Measurements from ENCODE around the gene ORMDL2.

Gene ORMDL2

GRCh38 chr12:55845785-55846496 lies 28.1 kb downstream of the ORMDL2 start:
- no peak overlapping the region for H4K8ac ChIP-seq (ENCODE audit: low read depth, low read length)
- H3K4me1 ChIP-seq (ENCODE audit: control insufficient read depth in 2 of 2, insufficient read depth in 1 of 2, low read depth in 1 of 2, low read length in 2 of 2) = peaks cover 22 to 25% of the 10 kb centered on the region in 2 donors
- no peak for DNase-seq (ENCODE audit: low spot score)
- H2BK5ac ChIP-seq (ENCODE audit: low read length) = no peak overlapping the region
- no peak overlapping the region for H2BK15ac ChIP-seq (ENCODE audit: low read length)
- H2AK5ac ChIP-seq (ENCODE audit: low read depth, low read length) = peak overlapping the region; percentile 23
- no peak overlapping the region for H4K91ac ChIP-seq (ENCODE audit: low read depth, low read length, poor library complexity)
- no peak overlapping the region for H3K27ac ChIP-seq (replicated peaks; ENCODE audit: low read length)
- H2AFZ ChIP-seq (ENCODE audit: low read length) = no peak overlapping the region
- no peak overlapping the region for H3K4me2 ChIP-seq (ENCODE audit: insufficient read depth, low read length, poor library complexity, severe bottlenecking)
- no peak overlapping the region for H2BK12ac ChIP-seq (ENCODE audit: low read length)
- no peak overlapping the region for H2BK120ac ChIP-seq (ENCODE audit: low read depth, low read length)
- H3K27me3 ChIP-seq (ENCODE audit: control insufficient read depth in 3 of 3, insufficient read depth in 3 of 3, low read depth in 1 of 3, low read length in 3 of 3) = peaks cover 0 to 11% (median 0%) of the 10 kb centered on the region in 3 experiments
- no peak overlapping the region for H3K4me3 ChIP-seq (ENCODE audit: low read length in 2 of 2)
- no CpG with 5 or more reads among the region's 7 CpGs for WGBS, 2 donors (ENCODE audit: extremely low coverage in 2 of 2, insufficient read length in 2 of 2, insufficient replicate concordance in 1 of 2)
- H3K9ac ChIP-seq (ENCODE audit: low read depth, low read length, poor library complexity) = no peak overlapping the region
- no peak overlapping the region for H3K23ac ChIP-seq (ENCODE audit: low read depth, low read length, poor library complexity)
- H3K4ac ChIP-seq (ENCODE audit: low read length) = no peak overlapping the region
- H3K14ac ChIP-seq (ENCODE audit: low read length) = no peak overlapping the region
- peaks cover 0 to 1% of the 10 kb centered on the region in 2 donors for H3K9me3 ChIP-seq (replicated peaks in 1 of 2; ENCODE audit: control insufficient read depth in 2 of 2, insufficient read depth in 1 of 2, low read depth in 1 of 2, low read length in 2 of 2)
- no peaks in the 10 kb centered on the region for H3K36me3 ChIP-seq (replicated peaks in 1 of 2; ENCODE audit: control insufficient read depth in 2 of 2, insufficient read depth in 2 of 2, low read length in 2 of 2)
- no peak overlapping the region for H3K18ac ChIP-seq (ENCODE audit: low read length)
- H3K79me1 ChIP-seq (ENCODE audit: low read depth, low read length) = no peaks in the 10 kb centered on the region

GRCh38 chr12:55847033-55847432 lies 29.2 kb downstream of the ORMDL2 start:
- DNase-seq (ENCODE audit: low spot score) = no peak
- Histone ChIP-seq H3K9me3 (replicated peaks in 1 of 2; ENCODE audit: control insufficient read depth in 2 of 2, insufficient read depth in 1 of 2, low read depth in 1 of 2, low read length in 2 of 2) (no peaks in the 10 kb centered on the region), H2BK120ac (ENCODE audit: low read depth, low read length) (no peak overlapping the region), H3K79me1 (ENCODE audit: low read depth, low read length) (no peaks in the 10 kb centered on the region), H2BK5ac (ENCODE audit: low read length) (no peak overlapping the region), H3K27me3 (ENCODE audit: control insufficient read depth in 3 of 3, insufficient read depth in 3 of 3, low read depth in 1 of 3, low read length in 3 of 3) (peaks cover 0 to 5% (median 0%) of the 10 kb centered on the region in 3 experiments), H2AK5ac (ENCODE audit: low read depth, low read length) (no peak overlapping the region), H3K14ac (ENCODE audit: low read length) (no peak overlapping the region), H3K36me3 (replicated peaks in 1 of 2; ENCODE audit: control insufficient read depth in 2 of 2, insufficient read depth in 2 of 2, low read length in 2 of 2) (no peaks in the 10 kb centered on the region), H3K4ac (ENCODE audit: low read length) (no peak overlapping the region), H3K27ac (replicated peaks; ENCODE audit: low read length) (no peak overlapping the region), H3K9ac (ENCODE audit: low read depth, low read length, poor library complexity) (no peak overlapping the region), H3K4me2 (ENCODE audit: insufficient read depth, low read length, poor library complexity, severe bottlenecking) (no peak overlapping the region), H2AFZ (ENCODE audit: low read length) (peak overlapping the region; percentile 66), H3K4me3 (ENCODE audit: low read length in 2 of 2) (no peak overlapping the region), H3K4me1 (ENCODE audit: control insufficient read depth in 2 of 2, insufficient read depth in 1 of 2, low read depth in 1 of 2, low read length in 2 of 2) (peaks cover 23 to 25% of the 10 kb centered on the region in 2 donors), H4K91ac (ENCODE audit: low read depth, low read length, poor library complexity) (no peak overlapping the region), H3K23ac (ENCODE audit: low read depth, low read length, poor library complexity) (no peak overlapping the region), H3K18ac (ENCODE audit: low read length) (no peak overlapping the region), H2BK12ac (ENCODE audit: low read length) (no peak overlapping the region), H2BK15ac (ENCODE audit: low read length) (no peak overlapping the region), H4K8ac (ENCODE audit: low read depth, low read length) (no peak overlapping the region)
- WGBS, 2 donors (ENCODE audit: extremely low coverage in 2 of 2, insufficient read length in 2 of 2, insufficient replicate concordance in 1 of 2) = no CpG with 5 or more reads among the region's 3 CpGs

- no peaks in the 10 kb centered on the region for H3K27me3 ChIP-seq (ENCODE audit: control insufficient read depth in 3 of 3, insufficient read depth in 3 of 3, low read depth in 1 of 3, low read length in 3 of 3)
- no peak overlapping the region for H2BK15ac ChIP-seq (ENCODE audit: low read length)
- no peak overlapping the region for H3K23ac ChIP-seq (ENCODE audit: low read depth, low read length, poor library complexity)
- no peak overlapping the region for H2BK5ac ChIP-seq (ENCODE audit: low read length)
- no peak for DNase-seq (ENCODE audit: low spot score)
- WGBS, 2 donors (ENCODE audit: extremely low coverage in 2 of 2, insufficient read length in 2 of 2, insufficient replicate concordance in 1 of 2) = no CpG with 5 or more reads among the region's 6 CpGs
- no peak overlapping the region for H2BK12ac ChIP-seq (ENCODE audit: low read length)
- H3K9ac ChIP-seq (ENCODE audit: low read depth, low read length, poor library complexity) = no peak overlapping the region
- H3K9me3 ChIP-seq (replicated peaks in 1 of 2; ENCODE audit: control insufficient read depth in 2 of 2, insufficient read depth in 1 of 2, low read depth in 1 of 2, low read length in 2 of 2) = no peaks in the 10 kb centered on the region
- H3K4ac ChIP-seq (ENCODE audit: low read length) = no peak overlapping the region
- no peak overlapping the region for H4K8ac ChIP-seq (ENCODE audit: low read depth, low read length)
- H2AK5ac ChIP-seq (ENCODE audit: low read depth, low read length) = no peak overlapping the region
- H3K18ac ChIP-seq (ENCODE audit: low read length) = no peak overlapping the region
- no peaks in the 10 kb centered on the region for H3K36me3 ChIP-seq (replicated peaks in 1 of 2; ENCODE audit: control insufficient read depth in 2 of 2, insufficient read depth in 2 of 2, low read length in 2 of 2)
- no peak overlapping the region for H4K91ac ChIP-seq (ENCODE audit: low read depth, low read length, poor library complexity)
- H3K79me1 ChIP-seq (ENCODE audit: low read depth, low read length) = no peaks in the 10 kb centered on the region
- no peak overlapping the region for H3K27ac ChIP-seq (replicated peaks; ENCODE audit: low read length)
- peaks cover 23% of the 10 kb centered on the region in 2 donors for H3K4me1 ChIP-seq (ENCODE audit: control insufficient read depth in 2 of 2, insufficient read depth in 1 of 2, low read depth in 1 of 2, low read length in 2 of 2)
- H3K4me3 ChIP-seq (ENCODE audit: low read length in 2 of 2) = no peak overlapping the region
- H3K4me2 ChIP-seq (ENCODE audit: insufficient read depth, low read length, poor library complexity, severe bottlenecking) = no peak overlapping the region
- peak overlapping the region; percentile 66 for H2AFZ ChIP-seq (ENCODE audit: low read length)
- H3K14ac ChIP-seq (ENCODE audit: low read length) = no peak overlapping the region
- no peak overlapping the region for H2BK120ac ChIP-seq (ENCODE audit: low read depth, low read length)
Observed at GRCh38 chr12:55847603-55848291, 29.9 kb downstream of the ORMDL2 start.

- H3K79me1 ChIP-seq (ENCODE audit: low read depth, low read length) = no peaks in the 10 kb centered on the region
- no peak overlapping the region for H2BK12ac ChIP-seq (ENCODE audit: low read length)
- H3K23ac ChIP-seq (ENCODE audit: low read depth, low read length, poor library complexity) = no peak overlapping the region
- no peak overlapping the region for H2BK5ac ChIP-seq (ENCODE audit: low read length)
- peak overlapping the region; percentile 68 for H2AFZ ChIP-seq (ENCODE audit: low read length)
- peaks cover 21 to 23% of the 10 kb centered on the region in 2 donors for H3K4me1 ChIP-seq (ENCODE audit: control insufficient read depth in 2 of 2, insufficient read depth in 1 of 2, low read depth in 1 of 2, low read length in 2 of 2)
- H4K8ac ChIP-seq (ENCODE audit: low read depth, low read length) = no peak overlapping the region
- H2AK5ac ChIP-seq (ENCODE audit: low read depth, low read length) = no peak overlapping the region
- no peak overlapping the region for H3K14ac ChIP-seq (ENCODE audit: low read length)
- no peaks in the 10 kb centered on the region for H3K9me3 ChIP-seq (replicated peaks in 1 of 2; ENCODE audit: control insufficient read depth in 2 of 2, insufficient read depth in 1 of 2, low read depth in 1 of 2, low read length in 2 of 2)
- H3K4ac ChIP-seq (ENCODE audit: low read length) = no peak overlapping the region
- WGBS, 2 donors (ENCODE audit: extremely low coverage in 2 of 2, insufficient read length in 2 of 2, insufficient replicate concordance in 1 of 2) = no CpG with 5 or more reads among the region's 7 CpGs
- no peak overlapping the region for H4K91ac ChIP-seq (ENCODE audit: low read depth, low read length, poor library complexity)
- no peak for DNase-seq (ENCODE audit: low spot score)
- H3K9ac ChIP-seq (ENCODE audit: low read depth, low read length, poor library complexity) = no peak overlapping the region
- H2BK120ac ChIP-seq (ENCODE audit: low read depth, low read length) = no peak overlapping the region
- no peaks in the 10 kb centered on the region for H3K27me3 ChIP-seq (ENCODE audit: control insufficient read depth in 3 of 3, insufficient read depth in 3 of 3, low read depth in 1 of 3, low read length in 3 of 3)
- H3K18ac ChIP-seq (ENCODE audit: low read length) = no peak overlapping the region
- H3K4me2 ChIP-seq (ENCODE audit: insufficient read depth, low read length, poor library complexity, severe bottlenecking) = no peak overlapping the region
- no peak overlapping the region for H2BK15ac ChIP-seq (ENCODE audit: low read length)
- H3K4me3 ChIP-seq (ENCODE audit: low read length in 2 of 2) = no peak overlapping the region
- no peaks in the 10 kb centered on the region for H3K36me3 ChIP-seq (replicated peaks in 1 of 2; ENCODE audit: control insufficient read depth in 2 of 2, insufficient read depth in 2 of 2, low read length in 2 of 2)
- H3K27ac ChIP-seq (replicated peaks; ENCODE audit: low read length) = peak overlapping the region; percentile 40
Observed at GRCh38 chr12:55849616-55850343, 31.9 kb downstream of the ORMDL2 start.
